Body of pancreas (tissue), 4 donors: ENCODE results near the gene USP32. TPM values are rescaled to one million over a fixed set of nuclear protein-coding genes. Genes with fewer than 3 reads are reported as not detected.

ENCODE experiments used
- ATAC-seq: fragments of 150-250 bp; one replicate; pipeline ENCODE4 v1.9.1; 2016
- DNase-seq, 4 donors: peaks; one replicate each; pipeline ENCODE4 v3.0.0-alpha.2; 2019
- H3K27ac ChIP-seq, 4 donors: fragments of 200-600 bp; sonication (generic); 1 replicate in 3 of 4; 2 replicates in 1 of 4; pipeline versions ENCODE4 v1.5.1 to v1.6.1; 2016 to 2019; ENCODE audit warnings: mild to moderate bottlenecking in 1 of 4, mixed read lengths in 1 of 4, moderate library complexity in 1 of 4
- H3K27me3 ChIP-seq, 2 donors: fragments of 200-600 bp; sonication (generic); one replicate each; pipeline ENCODE4 v1.6.0; 2016; ENCODE audit warnings: mild to moderate bottlenecking in 1 of 2
- H3K36me3 ChIP-seq, 2 donors: fragments of 200-600 bp; sonication (generic); replicated peaks in 1 of 2; 2 replicates each; pipeline ENCODE4 v1.5.1; 2016; ENCODE audit warnings: low read depth in 2 of 2; ENCODE audit not compliant: insufficient read depth in 1 of 2
- H3K4me1 ChIP-seq: fragments of 200-600 bp; sonication (generic); one replicate; pipeline ENCODE4 v1.6.0; 2016
- H3K4me3 ChIP-seq, 2 donors: fragments of 200-600 bp; sonication (generic); 1 replicate in 1 of 2; 2 replicates in 1 of 2; pipeline ENCODE4 v1.5.1; 2016 to 2019
- H3K9me3 ChIP-seq, 3 donors: fragments of 200-600 bp; sonication (generic); 1 replicate in 2 of 3; 2 replicates in 1 of 3; pipeline ENCODE4 v1.5.1; 2016
- CTCF ChIP-seq, 7 experiments: fragments of 450-650 bp in 4 of 7; fragments of 200-600 bp in 3 of 7; sonication (generic) in 3 of 7; IDR thresholded peaks; one replicate each; pipeline ENCODE4 v1.5.1; 2016 to 2019; ENCODE audit warnings: antibody characterized with exemption in 7 of 7
- POLR2A ChIP-seq, 3 donors: fragments of 450-650 bp; IDR thresholded peaks; one replicate each; pipeline ENCODE4 v1.6.1; 2016; ENCODE audit warnings: antibody characterized with exemption in 3 of 3, mild to moderate bottlenecking in 2 of 3
- WGBS, 2 donors: methylation state at CpG; one replicate each; pipeline ENCODE4 v1.1.5; 2017; 5-methylcytosine and 5-hydroxymethylcytosine counted together
- intact Hi-C: fragments of 100-400 bp; cut with DNase I; formaldehyde crosslinking; loops from one replicate; pipeline ENCODE4 v1.15.1; 2023
- total RNA-seq, 2 donors: library from RNA; depleted of rRNA; stranded (reverse); fragments of >200 nt; gene quantifications; one replicate each; pipeline ENCODE4 v1.1.0, GENCODE V29; 2016

The USP32 gene, protein sequence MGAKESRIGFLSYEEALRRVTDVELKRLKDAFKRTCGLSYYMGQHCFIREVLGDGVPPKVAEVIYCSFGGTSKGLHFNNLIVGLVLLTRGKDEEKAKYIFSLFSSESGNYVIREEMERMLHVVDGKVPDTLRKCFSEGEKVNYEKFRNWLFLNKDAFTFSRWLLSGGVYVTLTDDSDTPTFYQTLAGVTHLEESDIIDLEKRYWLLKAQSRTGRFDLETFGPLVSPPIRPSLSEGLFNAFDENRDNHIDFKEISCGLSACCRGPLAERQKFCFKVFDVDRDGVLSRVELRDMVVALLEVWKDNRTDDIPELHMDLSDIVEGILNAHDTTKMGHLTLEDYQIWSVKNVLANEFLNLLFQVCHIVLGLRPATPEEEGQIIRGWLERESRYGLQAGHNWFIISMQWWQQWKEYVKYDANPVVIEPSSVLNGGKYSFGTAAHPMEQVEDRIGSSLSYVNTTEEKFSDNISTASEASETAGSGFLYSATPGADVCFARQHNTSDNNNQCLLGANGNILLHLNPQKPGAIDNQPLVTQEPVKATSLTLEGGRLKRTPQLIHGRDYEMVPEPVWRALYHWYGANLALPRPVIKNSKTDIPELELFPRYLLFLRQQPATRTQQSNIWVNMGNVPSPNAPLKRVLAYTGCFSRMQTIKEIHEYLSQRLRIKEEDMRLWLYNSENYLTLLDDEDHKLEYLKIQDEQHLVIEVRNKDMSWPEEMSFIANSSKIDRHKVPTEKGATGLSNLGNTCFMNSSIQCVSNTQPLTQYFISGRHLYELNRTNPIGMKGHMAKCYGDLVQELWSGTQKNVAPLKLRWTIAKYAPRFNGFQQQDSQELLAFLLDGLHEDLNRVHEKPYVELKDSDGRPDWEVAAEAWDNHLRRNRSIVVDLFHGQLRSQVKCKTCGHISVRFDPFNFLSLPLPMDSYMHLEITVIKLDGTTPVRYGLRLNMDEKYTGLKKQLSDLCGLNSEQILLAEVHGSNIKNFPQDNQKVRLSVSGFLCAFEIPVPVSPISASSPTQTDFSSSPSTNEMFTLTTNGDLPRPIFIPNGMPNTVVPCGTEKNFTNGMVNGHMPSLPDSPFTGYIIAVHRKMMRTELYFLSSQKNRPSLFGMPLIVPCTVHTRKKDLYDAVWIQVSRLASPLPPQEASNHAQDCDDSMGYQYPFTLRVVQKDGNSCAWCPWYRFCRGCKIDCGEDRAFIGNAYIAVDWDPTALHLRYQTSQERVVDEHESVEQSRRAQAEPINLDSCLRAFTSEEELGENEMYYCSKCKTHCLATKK (N-terminal part only)
- 10 to 100 TPM; 15.8 to 19.7 TPM for total RNA-seq

- Histone ChIP-seq H3K27ac (peak within 1 kb of the TSS; percentile 71 to 98 (median 93)), H3K4me3 (peak within 1 kb of the TSS; percentile 79 to 92), H3K27me3 (no peaks in the 10 kb centered on the region), H3K4me1 (peaks cover 30% of the 10 kb centered on the region), H3K9me3 (no peaks in the 10 kb centered on the region), H3K36me3 (no peaks in the 10 kb centered on the region)
- 0% methylated on average over 27 to 60 of the region's 68 CpGs for WGBS, 2 donors
- TF ChIP-seq CTCF (IDR thresholded peaks at IDR 0.05) (peak in 3 of 7 experiments; percentile 41 to 43 (median 41)), POLR2A (IDR thresholded peaks at IDR 0.05) (peak; percentile 49 to 79 (median 78))
- intact Hi-C loops, result no loop called here
- peak; percentile 98 to 99 (median 99) for DNase-seq
- ATAC-seq, result peak; percentile 93
Observed at GRCh38 chr17:60392042-60392844, at the start of gene USP32. USP32 (minus strand) TSS chr17:60392133; CDS start chr17:60391939, 194 bp downstream.

DNA sequence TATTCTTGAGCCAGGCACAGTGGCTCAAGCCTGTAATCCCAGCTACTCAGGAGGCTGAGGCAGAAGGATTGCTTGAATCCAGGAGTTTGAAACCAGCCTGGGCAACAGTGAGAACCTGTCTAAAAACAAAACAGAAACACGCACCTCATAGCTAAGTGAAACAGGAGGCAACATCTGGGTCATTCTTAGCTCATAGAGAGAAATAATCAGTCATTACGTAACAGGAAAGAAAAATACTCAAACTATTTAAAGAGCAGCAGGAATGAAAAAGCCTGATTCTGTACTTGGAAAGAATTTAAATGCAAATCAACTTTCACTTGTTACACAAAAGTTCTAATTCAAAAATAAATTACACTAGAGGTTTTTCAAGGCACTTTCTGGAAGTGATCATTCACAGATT is 47.6 kb upstream of the USP32 start:
- intact Hi-C loops, result no loop called here
- TF ChIP-seq CTCF (IDR thresholded peaks at IDR 0.05), result no peak
- TF ChIP-seq POLR2A (IDR thresholded peaks at IDR 0.05), result no peak
- ATAC-seq, result no peak

GRCh38 chr17:60436676-60437075 is 44.7 kb upstream of the USP32 start:
- intact Hi-C loops, result no loop called here
- no peak overlapping the region for H3K27ac ChIP-seq
- no peaks in the 10 kb centered on the region for H3K9me3 ChIP-seq
- DNase-seq, result no peak
- 46 to 52% methylated on average over 5 of the region's 5 CpGs for WGBS, 2 donors
- TF ChIP-seq CTCF (IDR thresholded peaks at IDR 0.05), result no peak
- H3K4me1 ChIP-seq, result peaks cover 6% of the 10 kb centered on the region
- no peak overlapping the region for H3K4me3 ChIP-seq
- H3K27me3 ChIP-seq, result no peaks in the 10 kb centered on the region
- no peaks in the 10 kb centered on the region for H3K36me3 ChIP-seq
- ATAC-seq, result no peak

More for the DNA sequence above, 47.6 kb upstream of the USP32 start:
- Histone ChIP-seq H3K27ac (no peak overlapping the region), H3K4me1 (peaks cover 6% of the 10 kb centered on the region), H3K27me3 (no peaks in the 10 kb centered on the region), H3K4me3 (no peak overlapping the region), H3K36me3 (no peaks in the 10 kb centered on the region), H3K9me3 (no peaks in the 10 kb centered on the region)
- no peak for DNase-seq
- 7 to 9% methylated on average over 2 of the region's 2 CpGs for WGBS, 2 donors
